GM10847 (cell line): ENCODE data around the gene LY6G6F.

Experiments
- POLR2A ChIP-seq: IDR thresholded peaks from 2 replicates; pipeline ENCODE4 v1.6.1; 2011; ENCODE audit not compliant: insufficient read length; ENCODE audit errors: extremely low read depth

The LY6G6F gene

DNA sequence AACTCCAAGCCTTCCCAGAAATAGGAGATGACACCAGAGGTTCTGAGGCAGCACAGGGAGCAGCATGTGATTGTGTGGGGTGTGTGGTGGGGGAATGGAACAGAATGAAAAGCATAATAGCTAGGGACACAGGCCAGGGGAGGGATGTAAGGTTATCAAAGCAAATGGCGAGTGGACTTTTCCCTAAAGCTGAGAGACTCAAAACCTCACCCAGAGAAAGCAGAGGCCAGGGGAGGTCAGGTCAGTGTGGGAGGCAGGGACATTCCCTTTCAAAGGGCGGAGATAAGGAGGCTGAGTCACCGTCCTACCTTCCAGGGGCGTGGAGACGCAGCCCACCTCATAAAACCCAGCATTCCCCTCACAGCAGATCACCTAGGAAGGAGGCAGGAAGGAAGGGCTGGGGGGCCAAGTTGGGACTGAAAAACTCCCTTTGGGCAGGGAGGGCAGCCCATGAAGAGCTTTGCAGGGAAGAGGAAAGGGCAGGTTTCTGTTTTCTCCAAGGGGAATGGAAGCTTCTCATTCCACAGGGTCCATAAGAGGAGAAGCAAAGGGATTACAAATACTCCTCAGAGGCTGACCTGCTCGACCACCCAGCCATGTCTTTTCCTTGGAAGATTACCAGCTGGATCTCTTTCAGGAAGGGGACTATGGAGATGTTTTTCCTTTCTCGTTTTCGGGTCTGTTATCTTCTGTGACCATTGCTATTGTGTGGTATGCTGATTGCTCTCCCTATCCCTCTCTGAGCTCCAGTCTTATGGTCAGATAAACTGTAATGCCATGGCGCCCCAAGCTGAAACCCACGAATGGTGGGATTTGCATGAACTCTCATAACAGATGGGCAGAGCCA is 16.2 kb upstream of the LY6G6F start:
- TF ChIP-seq POLR2A: no peak

DNA sequence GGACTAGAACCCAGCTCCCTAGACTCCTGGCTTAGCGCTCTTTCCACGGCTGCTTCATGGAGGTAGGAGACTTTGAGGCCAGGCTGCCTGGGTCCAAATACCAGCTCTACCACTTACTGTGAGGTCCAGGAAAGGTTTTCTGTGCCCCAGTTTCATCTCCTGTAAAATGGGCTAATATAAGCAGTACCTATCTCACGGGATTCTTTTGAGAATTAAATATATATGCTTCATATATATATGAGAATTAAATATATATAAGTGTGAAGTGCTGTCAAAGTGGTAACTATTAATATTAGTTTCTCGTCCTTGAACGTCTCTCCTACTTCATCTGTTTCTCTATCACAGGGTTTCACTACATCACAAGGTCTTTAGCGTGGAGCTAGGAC is 15.6 kb upstream of the LY6G6F start:
- TF ChIP-seq POLR2A: no peak

DNA sequence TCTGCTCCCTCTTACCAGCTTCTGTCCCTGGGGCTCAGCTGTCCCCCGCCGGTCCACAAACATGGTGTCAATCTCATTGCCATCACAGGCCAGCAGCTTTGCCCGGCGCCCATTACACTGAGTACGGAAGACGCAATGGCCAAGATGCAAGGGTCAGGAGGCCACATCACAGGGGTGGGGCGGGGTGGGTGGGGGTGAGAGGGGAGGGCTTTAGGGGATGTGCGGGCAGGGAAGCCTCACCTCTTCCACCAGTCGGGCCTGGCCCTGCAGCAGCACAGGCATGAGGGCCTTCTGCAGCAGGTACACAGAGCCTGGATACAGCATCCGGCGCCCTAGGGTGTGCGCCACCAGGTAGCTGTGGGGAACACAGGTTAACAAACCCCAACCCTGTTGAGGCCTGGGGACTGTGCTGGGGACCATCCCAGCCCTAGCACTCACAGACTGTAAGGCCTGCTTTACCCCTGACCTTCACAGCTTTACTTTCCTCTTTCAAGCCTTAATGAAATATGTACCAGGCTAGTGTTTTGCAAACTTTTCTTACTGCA is 15.0 kb upstream of the LY6G6F start:
- TF ChIP-seq POLR2A: no peak

DNA sequence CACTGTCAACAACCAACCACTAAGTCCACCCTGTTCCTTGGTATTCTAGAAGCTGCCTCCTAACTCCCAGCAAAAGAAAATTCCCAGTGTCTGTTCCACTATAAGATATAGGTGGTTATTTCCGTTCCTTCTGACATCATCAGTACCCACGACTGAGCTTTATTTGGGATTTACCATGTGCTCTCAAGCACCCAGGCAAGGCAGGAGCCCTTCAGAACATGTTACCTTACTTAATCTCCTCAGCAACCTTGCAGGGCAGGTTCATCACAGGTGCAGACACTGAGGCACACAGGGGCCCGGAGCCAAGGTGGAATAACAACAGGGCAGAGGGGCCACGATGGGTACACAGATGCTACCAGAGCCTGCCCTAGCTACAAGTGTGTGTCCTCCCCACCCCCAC is 14.3 kb upstream of the LY6G6F start:
- TF ChIP-seq POLR2A: no peak

DNA sequence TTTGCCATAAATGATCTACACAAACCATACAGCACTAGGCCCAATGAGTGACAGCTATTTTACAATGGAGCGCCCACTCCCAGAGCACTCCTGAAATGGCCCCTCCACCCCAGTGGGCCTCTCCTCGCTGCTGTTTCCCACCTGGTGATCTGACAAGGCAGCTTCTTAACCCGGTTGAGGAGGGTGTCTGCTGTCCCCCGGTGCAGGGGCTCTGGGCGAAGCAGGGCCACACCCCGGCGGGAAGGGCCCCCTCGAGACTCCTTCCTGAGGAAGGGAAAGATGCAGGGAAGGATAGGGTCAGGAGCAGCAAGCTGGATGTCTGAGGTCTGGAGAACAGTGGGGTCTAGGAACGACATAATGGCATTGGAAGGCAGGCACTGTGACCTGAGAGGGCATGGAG is 13.8 kb upstream of the LY6G6F start:
- TF ChIP-seq POLR2A: no peak

DNA sequence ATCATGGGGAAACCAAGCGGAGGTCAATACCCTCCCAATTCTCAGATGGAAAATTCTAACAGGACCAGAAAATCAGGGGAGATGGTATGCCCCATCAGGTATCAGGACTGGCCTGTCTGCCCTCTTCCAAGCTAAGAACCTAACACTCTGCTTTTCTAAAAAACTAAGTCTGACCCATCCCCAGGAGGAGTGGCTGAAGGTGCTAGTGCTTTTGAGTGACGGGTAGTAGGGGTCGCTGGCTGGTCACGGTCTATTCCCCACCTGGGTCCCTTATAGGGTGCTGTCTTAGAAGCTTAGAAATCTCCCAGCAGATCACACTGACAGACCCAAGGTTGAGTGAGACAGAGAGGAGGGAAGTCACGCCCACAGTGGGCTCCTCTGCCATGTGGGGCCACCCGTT is 13.1 kb upstream of the LY6G6F start:
- TF ChIP-seq POLR2A: no peak

DNA sequence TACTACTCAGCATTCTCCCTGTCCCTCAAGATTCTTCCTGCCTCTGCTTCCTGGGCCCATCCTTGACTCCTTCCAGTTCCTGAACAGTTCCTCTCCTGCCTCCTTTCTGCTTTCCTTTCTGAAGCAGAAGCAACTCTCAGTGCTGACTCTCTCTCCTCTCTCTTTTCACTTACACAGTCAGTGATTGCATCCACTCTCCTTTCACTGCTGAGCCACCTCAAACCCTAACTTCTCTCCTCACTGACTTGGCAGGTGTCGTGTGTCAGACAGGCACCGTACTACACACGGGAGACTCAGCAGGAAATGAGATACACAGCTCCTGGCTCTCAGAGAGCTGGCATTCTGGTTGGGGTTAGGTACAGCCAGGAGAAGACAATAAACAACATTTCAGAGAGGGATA is 9.1 kb upstream of the LY6G6F start:
- TF ChIP-seq POLR2A: no peak

DNA sequence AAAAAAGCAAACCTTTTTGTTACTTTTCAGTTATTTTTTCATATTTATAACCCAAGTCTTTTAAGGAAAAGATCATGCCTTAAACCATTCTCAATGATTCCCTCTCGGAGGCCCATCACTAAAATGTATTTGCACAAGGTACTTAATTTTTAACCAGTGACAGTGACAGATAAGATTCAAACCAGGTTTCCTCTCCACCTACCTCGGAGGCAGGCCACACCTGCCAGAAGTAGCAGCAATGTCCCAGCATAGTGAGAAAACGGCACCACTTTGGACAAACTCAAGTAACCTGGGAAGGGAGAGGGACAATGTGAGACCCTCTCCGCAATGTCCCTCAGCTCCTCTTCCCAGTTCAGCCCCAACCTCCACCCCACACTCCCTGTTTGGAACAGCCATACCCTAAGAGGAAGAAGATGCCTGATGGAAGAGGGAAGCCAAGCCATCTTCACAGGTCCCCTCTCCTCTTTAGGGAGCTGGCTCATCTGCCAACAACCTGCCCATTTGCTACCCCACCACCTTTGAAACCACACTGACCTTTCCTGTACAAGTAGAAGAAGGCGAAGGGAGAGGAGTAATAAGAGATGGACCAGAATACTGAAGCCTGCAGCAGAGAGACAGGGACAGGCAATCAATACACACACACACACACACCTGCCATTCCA is 5.8 kb upstream of the LY6G6F start:
- no peak for TF ChIP-seq POLR2A

DNA sequence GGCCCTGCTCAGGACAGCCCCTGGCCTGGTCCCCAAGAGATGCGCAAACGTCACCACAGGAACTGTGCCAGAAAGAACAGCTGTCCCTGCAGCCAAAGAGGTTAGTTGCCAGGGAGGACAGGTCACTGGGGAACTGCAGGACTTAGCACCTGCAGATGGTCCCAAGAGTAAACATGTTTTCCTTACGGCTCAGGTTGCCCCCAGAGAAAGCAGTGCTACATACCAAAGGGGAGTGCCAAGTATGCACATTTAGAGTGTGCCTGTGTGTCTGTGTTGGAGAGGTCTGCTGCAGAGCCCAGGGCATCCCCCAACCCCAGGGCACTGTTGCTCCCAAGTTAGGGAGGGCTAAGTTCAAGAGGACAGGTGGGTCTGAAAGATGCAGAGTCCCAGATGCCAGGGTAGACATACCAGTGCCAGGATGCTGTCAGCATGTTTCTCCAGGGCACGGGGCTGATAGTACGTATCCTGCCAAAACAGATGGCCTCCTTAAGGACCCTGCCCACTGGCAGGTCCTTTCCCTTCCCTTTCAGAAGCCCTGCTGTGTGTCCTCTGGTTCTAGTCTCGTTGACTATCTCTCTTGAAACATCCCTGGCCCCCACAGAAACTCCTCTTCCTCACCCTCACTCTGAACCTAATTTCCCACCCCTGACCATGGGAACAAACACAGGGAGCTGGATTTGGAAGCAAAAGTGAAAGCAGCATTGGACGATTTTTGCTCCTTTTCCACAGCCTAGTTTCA is 4.8 kb upstream of the LY6G6F start:
- no peak for TF ChIP-seq POLR2A

DNA sequence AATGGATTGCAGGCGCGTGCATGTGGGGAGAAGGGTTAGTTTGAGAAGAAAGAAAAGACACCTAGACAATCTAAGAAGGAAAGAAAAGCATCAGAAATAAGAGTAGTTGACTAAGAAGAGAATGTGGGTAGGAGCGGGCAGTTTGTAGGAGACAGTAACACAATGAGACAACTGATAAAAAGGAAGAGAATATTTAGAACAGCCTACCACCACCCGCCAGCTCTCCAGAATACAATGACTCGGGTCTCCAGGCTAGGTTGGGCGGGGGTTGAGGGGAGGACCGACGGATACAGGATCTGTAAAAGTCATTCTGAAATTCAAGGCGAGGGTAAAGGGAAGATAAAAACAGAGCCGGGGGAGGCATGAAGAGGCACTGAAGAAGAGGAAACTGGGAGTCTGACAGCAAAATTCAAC is 4.3 kb upstream of the LY6G6F start:
- no peak for TF ChIP-seq POLR2A

DNA sequence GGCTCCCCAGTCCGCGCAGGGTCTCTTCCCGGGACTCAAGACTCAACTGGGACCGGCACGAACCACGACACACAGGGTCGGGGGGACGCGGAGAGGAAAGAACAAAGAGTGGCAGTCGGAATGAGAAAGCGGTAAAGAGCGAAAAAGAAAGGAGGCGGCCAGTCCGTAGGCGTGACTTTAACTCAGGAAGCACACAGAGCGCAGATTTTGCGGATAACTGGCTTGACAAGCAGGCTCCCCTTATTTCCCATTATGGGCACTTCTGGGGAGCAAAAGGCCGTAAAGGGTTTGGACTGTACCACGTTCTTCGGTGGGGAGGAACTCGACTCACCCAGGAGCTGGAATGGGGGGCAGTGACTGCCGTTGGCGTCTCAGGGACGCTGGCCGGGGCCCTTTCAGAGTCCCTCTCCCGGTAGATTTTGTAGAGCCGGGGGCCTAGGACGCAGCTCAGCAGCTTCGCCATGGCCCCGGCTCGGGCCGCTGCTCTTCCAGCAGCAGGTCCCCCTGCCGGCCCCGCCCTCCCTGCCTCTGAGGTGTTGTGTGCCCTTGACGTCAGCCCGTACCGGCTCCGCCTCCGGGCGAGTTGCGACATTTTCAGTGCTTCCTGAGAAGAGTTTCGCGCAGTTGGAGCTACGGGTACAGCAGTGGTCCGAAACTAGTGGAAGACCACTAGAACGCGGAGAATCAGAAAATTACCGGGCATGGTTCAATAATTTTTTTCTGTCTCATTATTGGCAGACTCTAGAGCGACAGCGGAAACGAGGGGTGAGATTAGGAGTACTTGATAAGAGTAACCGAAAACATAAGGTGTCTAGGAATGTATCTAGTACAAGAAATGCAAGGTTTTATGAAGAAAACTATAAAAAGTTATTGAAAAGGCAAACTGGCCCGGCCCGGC is 3.6 kb upstream of the LY6G6F start, which contains the start of gene ABHD16A:
ABHD16A (minus strand) TSS at position 506 of the 898 bp plus-strand sequence; CDS start at position 463, 43 bp downstream.
- peak; percentile 89 for TF ChIP-seq POLR2A

DNA sequence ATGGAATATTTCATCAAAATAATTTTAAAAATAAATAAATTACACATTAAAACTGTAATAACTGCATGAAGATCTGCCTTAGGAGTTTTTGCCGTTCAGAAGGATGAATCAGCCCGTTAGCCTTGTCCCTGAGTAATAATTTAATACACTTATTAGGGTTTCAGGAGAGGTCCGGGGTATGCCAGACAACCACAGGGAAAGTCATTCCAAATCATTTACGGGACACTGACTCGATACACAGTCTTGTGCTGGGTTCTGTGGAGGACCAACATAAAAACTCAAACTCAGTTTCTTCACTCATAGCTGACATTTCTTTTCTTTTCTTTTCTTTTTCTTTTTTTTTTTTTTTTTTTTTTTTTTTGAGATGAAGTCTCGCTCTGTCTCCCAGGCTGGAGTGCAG is 735 bp upstream of the LY6G6F start:
- no peak for TF ChIP-seq POLR2A

DNA sequence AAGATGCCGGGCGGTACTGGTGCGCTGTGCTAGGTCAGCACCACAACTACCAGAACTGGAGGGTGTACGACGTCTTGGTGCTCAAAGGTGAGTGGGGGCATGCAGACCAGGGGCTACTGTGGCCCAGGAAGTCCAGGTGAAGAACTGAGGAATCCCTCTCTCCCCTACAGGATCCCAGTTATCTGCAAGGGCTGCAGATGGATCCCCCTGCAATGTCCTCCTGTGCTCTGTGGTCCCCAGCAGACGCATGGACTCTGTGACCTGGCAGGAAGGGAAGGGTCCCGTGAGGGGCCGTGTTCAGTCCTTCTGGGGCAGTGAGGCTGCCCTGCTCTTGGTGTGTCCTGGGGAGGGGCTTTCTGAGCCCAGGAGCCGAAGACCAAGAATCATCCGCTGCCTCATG is 1.0 kb downstream of the LY6G6F start:
- TF ChIP-seq POLR2A: no peak

DNA sequence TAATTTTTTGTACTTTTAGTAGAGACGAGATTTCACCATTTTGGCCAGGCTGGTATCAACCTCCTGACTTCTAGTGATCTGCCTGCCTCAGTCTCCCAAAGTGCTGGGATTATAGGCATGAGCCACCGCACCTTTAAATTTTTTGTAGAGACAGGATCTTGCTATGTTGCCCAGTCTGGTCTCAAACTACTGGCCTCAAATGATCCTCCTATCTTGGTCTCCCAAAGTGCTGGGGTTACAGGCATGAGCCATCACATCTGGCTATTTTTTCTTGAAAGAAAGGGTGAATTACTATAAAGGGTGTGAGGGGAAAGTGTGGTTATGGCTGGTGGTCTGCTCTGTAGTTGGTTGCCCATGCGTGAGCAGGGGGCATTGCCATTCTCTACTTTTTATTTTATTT is 1.6 kb downstream of the LY6G6F start:
- TF ChIP-seq POLR2A: no peak

DNA sequence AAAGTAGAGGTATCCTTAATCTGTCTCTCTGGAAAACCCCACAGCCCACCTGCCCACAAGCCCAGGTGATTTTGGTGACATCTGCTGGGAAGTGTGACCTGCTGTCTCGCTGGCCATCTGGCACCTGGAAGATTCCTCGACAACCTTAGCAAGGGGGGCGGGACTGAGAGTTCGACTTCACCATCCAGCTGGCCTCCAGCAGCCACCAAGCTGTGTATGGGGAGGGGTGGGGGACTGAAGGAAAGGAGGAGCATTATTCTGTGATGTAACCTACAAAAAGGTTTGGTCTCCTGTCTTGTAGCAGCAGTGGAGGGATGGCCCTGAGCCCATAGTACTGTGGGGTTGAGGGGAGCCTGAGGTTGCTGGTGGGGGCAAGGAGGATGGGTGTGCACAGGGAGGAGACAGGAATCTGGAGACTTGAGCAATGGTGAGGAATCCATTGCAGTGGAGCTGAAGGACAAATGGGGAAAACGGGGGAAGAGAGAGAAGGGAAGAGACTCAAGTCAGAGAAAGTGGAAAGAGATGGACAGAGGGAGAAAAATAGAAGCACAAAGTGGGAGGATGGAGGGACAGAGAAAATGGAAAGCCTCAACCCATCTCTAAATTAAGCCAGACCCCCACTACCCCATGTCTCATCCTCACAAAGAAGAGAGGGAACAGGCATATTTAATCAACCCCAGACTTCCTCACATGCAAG is 4.0 kb downstream of the LY6G6F start:
- TF ChIP-seq POLR2A: no peak

DNA sequence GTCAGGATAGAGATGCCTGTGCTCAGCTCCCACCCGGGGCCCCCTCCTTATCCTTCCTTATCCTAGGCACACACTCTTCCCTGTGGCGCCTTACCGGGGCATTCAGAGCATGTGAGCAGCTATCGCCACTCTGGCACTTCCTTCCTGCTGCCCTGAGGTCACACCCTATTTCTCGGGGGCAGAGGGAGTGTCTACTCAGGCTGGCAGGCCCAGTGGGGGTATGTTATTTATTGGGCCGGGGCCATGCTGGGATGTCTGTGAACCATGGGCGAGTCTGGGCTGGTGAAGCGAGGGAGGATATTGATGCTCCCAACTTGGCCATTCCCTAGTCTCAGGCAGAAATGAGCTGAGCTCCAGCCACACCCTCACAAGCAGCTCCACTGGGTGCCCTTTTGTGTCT is 4.6 kb downstream of the LY6G6F start:
- no peak for TF ChIP-seq POLR2A
